ENCODE results near the gene PRDM16. TPM values are rescaled to one million over a fixed set of nuclear protein-coding genes. Genes with fewer than 3 reads are reported as not detected.

PRDM16 gene
- total RNA-seq, 4 donors from 2014 or later: 0.19 to 1.6 (median 0.36) TPM

DNA sequence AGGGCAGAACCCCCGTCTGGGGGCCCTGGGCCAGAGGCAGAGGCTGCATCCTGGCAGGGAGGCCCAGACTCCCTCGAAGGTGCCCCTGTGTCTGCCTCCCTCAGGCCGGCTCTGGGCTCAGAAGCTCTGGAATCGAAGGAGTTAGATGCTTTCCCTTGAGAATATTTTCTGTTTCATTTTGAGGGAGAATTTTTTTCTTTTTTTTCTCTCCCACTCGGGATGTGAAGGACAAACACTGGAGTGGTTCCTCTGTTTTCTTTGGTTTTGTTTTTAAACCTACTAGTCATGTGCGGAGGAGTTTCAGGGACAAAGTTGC is 44.7 kb downstream of the PRDM16 start:
- Histone ChIP-seq H3K36me3 (no peaks in the 10 kb centered on the region), H3K9me3 (no peaks in the 10 kb centered on the region), H3K27ac (no peak overlapping the region), H3K4me1 (no peaks in the 10 kb centered on the region), H3K27me3 (peaks cover 54% of the 10 kb centered on the region), H3K4me3 (no peak overlapping the region)
- TF ChIP-seq POLR2A (IDR thresholded peaks at IDR 0.05): no peak
- TF ChIP-seq EP300 (IDR thresholded peaks at IDR 0.05): no peak
- TF ChIP-seq POLR2AphosphoS5 (IDR thresholded peaks at IDR 0.05): no peak
- TF ChIP-seq, protein P1, sequence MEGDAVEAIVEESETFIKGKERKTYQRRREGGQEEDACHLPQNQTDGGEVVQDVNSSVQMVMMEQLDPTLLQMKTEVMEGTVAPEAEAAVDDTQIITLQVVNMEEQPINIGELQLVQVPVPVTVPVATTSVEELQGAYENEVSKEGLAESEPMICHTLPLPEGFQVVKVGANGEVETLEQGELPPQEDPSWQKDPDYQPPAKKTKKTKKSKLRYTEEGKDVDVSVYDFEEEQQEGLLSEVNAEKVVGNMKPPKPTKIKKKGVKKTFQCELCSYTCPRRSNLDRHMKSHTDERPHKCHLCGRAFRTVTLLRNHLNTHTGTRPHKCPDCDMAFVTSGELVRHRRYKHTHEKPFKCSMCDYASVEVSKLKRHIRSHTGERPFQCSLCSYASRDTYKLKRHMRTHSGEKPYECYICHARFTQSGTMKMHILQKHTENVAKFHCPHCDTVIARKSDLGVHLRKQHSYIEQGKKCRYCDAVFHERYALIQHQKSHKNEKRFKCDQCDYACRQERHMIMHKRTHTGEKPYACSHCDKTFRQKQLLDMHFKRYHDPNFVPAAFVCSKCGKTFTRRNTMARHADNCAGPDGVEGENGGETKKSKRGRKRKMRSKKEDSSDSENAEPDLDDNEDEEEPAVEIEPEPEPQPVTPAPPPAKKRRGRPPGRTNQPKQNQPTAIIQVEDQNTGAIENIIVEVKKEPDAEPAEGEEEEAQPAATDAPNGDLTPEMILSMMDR (IDR thresholded peaks at IDR 0.05): no peak
- 49% methylated on average over 6 of the region's 6 CpGs for WGBS
- DNase-seq (ENCODE audit: low spot score in 2 of 2): no peak

DNA sequence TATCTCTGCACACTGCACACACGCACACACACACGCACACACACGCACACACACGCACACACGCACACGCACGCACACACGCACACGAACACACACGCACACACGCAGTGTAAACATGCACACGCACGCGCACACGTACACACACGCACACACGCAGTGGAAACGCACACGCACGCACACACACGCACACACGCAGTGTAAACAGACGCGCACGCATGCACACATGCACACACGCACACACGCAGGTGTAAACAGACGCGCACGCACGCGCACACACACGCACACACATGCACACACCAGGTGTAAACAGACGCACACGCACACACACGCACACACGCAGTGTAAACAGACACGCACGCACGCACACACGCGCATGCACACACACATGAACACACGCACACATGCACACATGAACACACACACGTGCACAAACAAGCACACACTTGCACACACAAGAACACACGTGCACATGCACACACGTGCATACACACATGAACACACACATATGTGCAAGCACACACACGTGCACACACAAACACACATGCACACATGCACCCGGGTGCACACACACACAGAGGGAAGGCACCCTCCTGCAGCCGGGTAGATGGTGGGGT is 45.2 kb downstream of the PRDM16 start:
- whole genome bisulfite sequencing: 89% methylated on average over 45 of the region's 49 CpGs

DNA sequence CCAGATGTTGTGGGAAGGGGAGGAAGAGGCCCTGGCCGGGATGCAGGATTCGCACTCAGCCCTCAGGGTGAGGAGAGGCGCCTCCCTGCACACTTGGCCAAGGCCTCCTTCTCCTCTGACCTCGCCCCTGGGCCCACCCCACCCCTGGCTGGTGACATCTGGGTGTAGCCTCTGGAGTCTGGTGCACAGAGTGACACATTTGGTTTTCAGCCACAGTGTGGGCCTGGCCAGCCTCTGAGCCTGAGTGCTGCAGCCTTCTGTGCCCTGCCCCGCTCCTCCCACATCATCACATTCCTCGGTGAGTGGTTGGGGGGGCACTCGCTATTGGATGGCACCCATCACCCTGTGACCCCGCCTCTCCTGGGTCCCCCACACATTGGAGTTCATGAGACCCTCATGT is 45.8 kb downstream of the PRDM16 start:
- 65% methylated on average over 6 of the region's 8 CpGs for WGBS
- no peak overlapping the region for H3K27ac ChIP-seq
- DNase-seq (ENCODE audit: low spot score in 2 of 2): no peak
- no peak for TF ChIP-seq POLR2AphosphoS5 (IDR thresholded peaks at IDR 0.05)
- no peaks in the 10 kb centered on the region for H3K36me3 ChIP-seq
- no peak overlapping the region for H3K4me3 ChIP-seq
- no peaks in the 10 kb centered on the region for H3K9me3 ChIP-seq
- H3K27me3 ChIP-seq: peaks cover 53% of the 10 kb centered on the region
- H3K4me1 ChIP-seq: no peaks in the 10 kb centered on the region

More for the DNA sequence above, 45.2 kb downstream of the PRDM16 start:
- H3K4me3 ChIP-seq: no peak overlapping the region
- H3K36me3 ChIP-seq: no peaks in the 10 kb centered on the region
- no peak for DNase-seq (ENCODE audit: low spot score in 2 of 2)
- H3K4me1 ChIP-seq: no peaks in the 10 kb centered on the region
- TF ChIP-seq, protein P1 (IDR thresholded peaks at IDR 0.05): no peak
- TF ChIP-seq POLR2AphosphoS5 (IDR thresholded peaks at IDR 0.05) (no peak), POLR2A (IDR thresholded peaks at IDR 0.05) (no peak), EP300 (IDR thresholded peaks at IDR 0.05) (no peak)
- peaks cover 55% of the 10 kb centered on the region for H3K27me3 ChIP-seq
- no peak overlapping the region for H3K27ac ChIP-seq
- no peaks in the 10 kb centered on the region for H3K9me3 ChIP-seq

DNA sequence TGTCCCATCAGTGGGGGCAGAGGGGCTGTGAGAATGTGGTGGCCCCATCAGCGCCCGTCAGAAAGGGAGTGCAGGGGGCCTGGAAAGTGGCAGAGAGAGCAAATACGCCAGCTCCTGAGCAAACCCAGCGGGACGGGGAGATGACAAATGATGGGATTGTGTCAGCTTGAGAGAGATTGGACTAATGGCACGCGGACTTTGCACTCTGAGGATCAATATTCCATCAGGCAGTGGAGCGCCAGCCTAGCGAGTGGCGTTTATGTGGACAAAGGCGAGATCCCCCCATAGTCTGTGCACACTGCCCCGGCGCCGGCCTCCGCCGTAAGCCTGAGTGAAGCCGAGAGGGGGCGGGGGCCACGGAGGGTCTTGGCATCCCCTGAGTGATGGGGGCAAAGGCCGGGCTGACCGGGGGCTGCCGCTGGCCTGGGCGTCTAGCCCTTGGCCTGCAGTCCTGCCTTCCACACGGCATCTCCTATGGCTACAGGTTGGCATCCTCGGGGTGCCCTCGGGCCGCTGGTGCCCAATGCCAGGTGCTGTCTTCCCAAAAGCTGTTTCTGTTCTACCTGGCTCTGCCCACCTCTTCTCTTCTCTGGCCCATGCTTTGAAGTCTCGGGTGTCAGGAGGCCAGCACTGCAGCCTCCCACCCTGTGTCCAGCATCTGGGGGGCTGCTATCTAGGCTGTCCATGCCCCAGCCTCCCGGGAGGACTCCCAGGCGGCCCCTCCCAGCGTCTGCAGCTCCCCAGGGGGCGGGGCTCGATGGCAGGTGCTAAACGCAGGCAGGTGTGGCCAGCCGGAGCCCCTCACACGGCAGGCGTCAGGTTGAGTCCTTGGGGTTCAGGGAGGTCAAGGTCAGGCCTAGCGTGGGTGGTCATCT is 46.5 kb downstream of the PRDM16 start:
- DNase-seq (ENCODE audit: low spot score in 2 of 2): no peak

DNA sequence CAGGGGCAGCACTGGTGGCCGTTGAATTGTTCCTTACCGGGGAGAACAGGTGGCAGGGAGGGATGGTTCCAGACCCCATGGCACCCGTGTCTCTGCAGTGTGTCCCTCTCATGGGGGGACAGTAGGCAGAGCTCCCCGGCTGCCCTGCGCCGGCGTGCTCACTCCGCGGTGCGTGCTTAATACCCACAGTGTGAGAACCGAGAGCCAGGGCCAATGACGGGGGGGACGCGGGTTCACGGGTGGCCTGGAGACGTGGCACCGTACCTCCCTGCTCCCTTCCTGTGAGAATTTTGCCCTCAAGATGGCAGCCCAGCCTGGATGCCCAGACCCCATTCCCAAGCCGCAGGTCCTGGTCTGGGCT is 47.1 kb downstream of the PRDM16 start:
- Histone ChIP-seq H3K36me3 (no peaks in the 10 kb centered on the region), H3K27me3 (peaks cover 52% of the 10 kb centered on the region), H3K4me1 (no peaks in the 10 kb centered on the region), H3K4me3 (no peak overlapping the region), H3K9me3 (no peaks in the 10 kb centered on the region), H3K27ac (no peak overlapping the region)
- TF ChIP-seq EP300 (IDR thresholded peaks at IDR 0.05) (no peak), POLR2A (IDR thresholded peaks at IDR 0.05) (no peak), POLR2AphosphoS5 (IDR thresholded peaks at IDR 0.05) (no peak)
- TF ChIP-seq, protein P1 (IDR thresholded peaks at IDR 0.05): no peak
- 76% methylated on average over 4 of the region's 18 CpGs for WGBS
- DNase-seq (ENCODE audit: low spot score in 2 of 2): no peak

More for the DNA sequence above, 46.5 kb downstream of the PRDM16 start:
- Histone ChIP-seq H3K27me3 (peaks cover 52% of the 10 kb centered on the region), H3K4me1 (no peaks in the 10 kb centered on the region), H3K27ac (no peak overlapping the region), H3K36me3 (no peaks in the 10 kb centered on the region), H3K4me3 (no peak overlapping the region), H3K9me3 (no peaks in the 10 kb centered on the region)
- 79% methylated on average over 29 of the region's 38 CpGs for WGBS
- TF ChIP-seq POLR2A (IDR thresholded peaks at IDR 0.05): no peak
- no peak for TF ChIP-seq EP300 (IDR thresholded peaks at IDR 0.05)
- TF ChIP-seq, protein P1 (IDR thresholded peaks at IDR 0.05): no peak
- no peak for TF ChIP-seq POLR2AphosphoS5 (IDR thresholded peaks at IDR 0.05)
